Upper lobe of left lung (tissue), 4 donors: ENCODE measurements around the gene PDE9A.

Experiments used
- POLR2A ChIP-seq, 4 donors: fragments of 450-650 bp; IDR thresholded peaks; one replicate each; pipeline ENCODE4 v1.5.1; 2016 to 2017; ENCODE audit warnings: antibody characterized with exemption in 4 of 4, mild to moderate bottlenecking in 2 of 4
- TF ChIP-seq, protein P1 (sequence below), 6 experiments: fragments of 450-650 bp in 4 of 6; fragments of 200-600 bp in 2 of 6; sonication (generic) in 2 of 6; IDR thresholded peaks; one replicate each; pipeline ENCODE4 v1.5.1; 2016 to 2019; ENCODE audit warnings: antibody characterized with exemption in 6 of 6

DNA sequence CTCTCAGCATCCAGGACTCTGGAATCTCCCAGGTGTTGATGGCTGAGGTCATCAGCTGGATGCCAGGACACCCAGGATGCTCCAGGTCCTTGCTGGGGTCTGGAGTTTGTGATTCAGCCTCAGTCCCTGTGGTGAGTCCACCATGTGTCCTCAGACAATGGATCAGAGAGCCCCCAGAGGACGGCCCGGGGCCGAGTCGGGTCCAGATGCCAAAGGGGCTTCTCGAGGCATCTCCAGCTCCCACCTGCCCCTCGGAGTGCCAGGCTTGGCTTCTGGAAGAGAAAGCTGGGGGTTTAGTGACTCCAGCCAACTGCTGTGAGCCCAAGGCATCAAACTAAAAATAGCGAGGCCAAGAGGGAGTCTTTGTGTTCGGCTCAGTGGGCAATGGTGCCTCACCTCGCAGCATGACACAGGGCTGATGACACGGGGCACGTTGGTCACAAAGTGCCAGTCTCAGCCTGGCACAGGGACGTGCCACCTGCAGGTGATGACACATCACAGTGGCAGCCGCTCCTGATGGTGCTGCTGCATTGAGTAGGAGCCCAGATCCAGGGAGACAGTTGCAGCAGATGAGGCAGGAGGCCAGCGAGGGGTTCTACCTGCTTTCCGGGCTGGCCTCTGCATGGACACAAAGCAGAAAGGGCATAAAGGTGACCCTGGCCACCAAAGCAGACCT is 10.6 kb downstream of the PDE9A start:
- TF ChIP-seq, protein P1, sequence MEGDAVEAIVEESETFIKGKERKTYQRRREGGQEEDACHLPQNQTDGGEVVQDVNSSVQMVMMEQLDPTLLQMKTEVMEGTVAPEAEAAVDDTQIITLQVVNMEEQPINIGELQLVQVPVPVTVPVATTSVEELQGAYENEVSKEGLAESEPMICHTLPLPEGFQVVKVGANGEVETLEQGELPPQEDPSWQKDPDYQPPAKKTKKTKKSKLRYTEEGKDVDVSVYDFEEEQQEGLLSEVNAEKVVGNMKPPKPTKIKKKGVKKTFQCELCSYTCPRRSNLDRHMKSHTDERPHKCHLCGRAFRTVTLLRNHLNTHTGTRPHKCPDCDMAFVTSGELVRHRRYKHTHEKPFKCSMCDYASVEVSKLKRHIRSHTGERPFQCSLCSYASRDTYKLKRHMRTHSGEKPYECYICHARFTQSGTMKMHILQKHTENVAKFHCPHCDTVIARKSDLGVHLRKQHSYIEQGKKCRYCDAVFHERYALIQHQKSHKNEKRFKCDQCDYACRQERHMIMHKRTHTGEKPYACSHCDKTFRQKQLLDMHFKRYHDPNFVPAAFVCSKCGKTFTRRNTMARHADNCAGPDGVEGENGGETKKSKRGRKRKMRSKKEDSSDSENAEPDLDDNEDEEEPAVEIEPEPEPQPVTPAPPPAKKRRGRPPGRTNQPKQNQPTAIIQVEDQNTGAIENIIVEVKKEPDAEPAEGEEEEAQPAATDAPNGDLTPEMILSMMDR (IDR thresholded peaks at IDR 0.05) = no peak
- no peak for TF ChIP-seq POLR2A (IDR thresholded peaks at IDR 0.05)
